AG08396 (cell line): ENCODE data around the gene FAM171A1.
"Not testable (repeated sequence)": the region's sequence is repeated elsewhere in the genome, so short reads cannot be mapped to it uniquely, and the experiment has no call there.

Experiments used
- DNase-seq: peaks from one replicate; pipeline ENCODE4 v3.0.0; 2012; ENCODE audit warnings: low spot score, mixed read lengths

FAM171A1 gene

GRCh38 chr10:15208221-15208620 is 162.9 kb downstream of the FAM171A1 start:
- no peak for DNase-seq

- DNase-seq = not testable (repeated sequence)
Measured at GRCh38 chr10:15207410-15207809, 163.7 kb downstream of the FAM171A1 start.

GRCh38 chr10:15202639-15203038 is 168.4 kb downstream of the FAM171A1 start:
- DNase-seq = no peak

- not testable (repeated sequence) for DNase-seq
Measured at GRCh38 chr10:15202301-15202621, 168.8 kb downstream of the FAM171A1 start.

GRCh38 chr10:15201589-15202300 is 169.3 kb downstream of the FAM171A1 start:
- DNase-seq = peak; percentile 36

GRCh38 chr10:15200626-15201025 is 170.5 kb downstream of the FAM171A1 start:
- DNase-seq = peak; percentile 67

GRCh38 chr10:15197911-15198310 is 173.2 kb downstream of the FAM171A1 start:
- no peak for DNase-seq

GRCh38 chr10:15197276-15197675 is 173.8 kb downstream of the FAM171A1 start:
- DNase-seq = no peak

GRCh38 chr10:15196021-15196834 is 174.9 kb downstream of the FAM171A1 start:
- no peak for DNase-seq

- DNase-seq = no peak
Measured at GRCh38 chr10:15189133-15189885, 181.8 kb downstream of the FAM171A1 start.

- no peak for DNase-seq
Measured at GRCh38 chr10:15188603-15189002, 182.5 kb downstream of the FAM171A1 start.

- DNase-seq = no peak
Measured at GRCh38 chr10:15183689-15184481, 187.2 kb downstream of the FAM171A1 start.

GRCh38 chr10:15182540-15183207 is 188.4 kb downstream of the FAM171A1 start:
- DNase-seq = no peak

GRCh38 chr10:15181576-15182156 is 189.4 kb downstream of the FAM171A1 start:
- DNase-seq = no peak

GRCh38 chr10:15180736-15181135 is 190.4 kb downstream of the FAM171A1 start:
- no peak for DNase-seq

- DNase-seq = no peak
Measured at GRCh38 chr10:15176269-15176668, 194.8 kb downstream of the FAM171A1 start.

GRCh38 chr10:15175587-15175986 is 195.5 kb downstream of the FAM171A1 start:
- DNase-seq = no peak

GRCh38 chr10:15172306-15172840 is 198.7 kb downstream of the FAM171A1 start:
- DNase-seq = no peak

GRCh38 chr10:15169555-15170401 is 201.3 kb downstream of the FAM171A1 start:
- no peak for DNase-seq
